ENCODE measurements around the gene ZCWPW2. TPM values are rescaled to one million over a fixed set of nuclear protein-coding genes. Genes with fewer than 3 reads are reported as not detected.
A peak's percentile ranks its signal among the peaks of the same experiment; 100 is the strongest.

The ZCWPW2 gene
- total RNA-seq, 1 donor from 2014 or later = not detected

DNA sequence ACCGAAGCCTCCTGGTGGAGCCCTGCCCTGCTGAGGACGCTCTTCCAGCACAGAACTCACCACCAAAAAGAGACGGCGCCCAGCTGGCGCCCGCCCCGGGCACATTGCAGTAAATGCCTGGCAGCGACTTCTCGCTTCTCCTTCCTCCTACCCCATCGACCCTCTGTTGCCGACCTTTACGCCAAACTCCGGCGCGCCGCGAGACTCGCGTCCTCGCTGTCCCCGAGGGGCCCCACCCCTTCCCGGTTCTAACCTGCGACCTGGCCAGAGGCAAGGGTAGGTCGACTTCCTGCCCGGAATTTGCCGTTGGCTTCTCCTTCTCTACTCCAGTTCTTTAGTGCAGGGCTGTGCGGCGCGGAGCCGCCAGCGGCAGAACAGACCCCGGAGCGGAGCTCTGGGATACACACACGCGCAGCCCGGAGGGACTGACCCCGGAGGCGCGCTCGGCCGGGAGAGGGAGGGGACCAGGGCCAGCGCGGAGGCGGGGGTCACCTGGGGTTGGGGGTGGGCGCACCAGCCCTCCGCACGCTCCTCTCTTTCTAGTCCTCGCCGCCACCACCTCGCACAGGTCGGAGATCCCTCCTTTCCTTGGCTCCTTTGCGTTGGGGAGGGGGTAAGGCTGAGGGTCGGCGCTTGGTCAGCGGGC, 226.7 kb downstream of the ZCWPW2 start:
- Histone ChIP-seq H3K27me3 (no peaks in the 10 kb centered on the region), H3K36me3 (no peaks in the 10 kb centered on the region), H3K27ac (peak overlapping the region; percentile 74 to 78), H3K4me1 (peaks cover 0 to 4% of the 10 kb centered on the region in 2 donors), H3K4me3 (peak overlapping the region; percentile 52 to 80), H3K9me3 (no peaks in the 10 kb centered on the region)
- intact Hi-C loops (cut with DNase I) = loop anchor here (5.0 to 10.0 kb wide), 2 partner anchors 92 to 150 kb away; no protein-coding TSS in a partner anchor
- TF ChIP-seq, protein P1, sequence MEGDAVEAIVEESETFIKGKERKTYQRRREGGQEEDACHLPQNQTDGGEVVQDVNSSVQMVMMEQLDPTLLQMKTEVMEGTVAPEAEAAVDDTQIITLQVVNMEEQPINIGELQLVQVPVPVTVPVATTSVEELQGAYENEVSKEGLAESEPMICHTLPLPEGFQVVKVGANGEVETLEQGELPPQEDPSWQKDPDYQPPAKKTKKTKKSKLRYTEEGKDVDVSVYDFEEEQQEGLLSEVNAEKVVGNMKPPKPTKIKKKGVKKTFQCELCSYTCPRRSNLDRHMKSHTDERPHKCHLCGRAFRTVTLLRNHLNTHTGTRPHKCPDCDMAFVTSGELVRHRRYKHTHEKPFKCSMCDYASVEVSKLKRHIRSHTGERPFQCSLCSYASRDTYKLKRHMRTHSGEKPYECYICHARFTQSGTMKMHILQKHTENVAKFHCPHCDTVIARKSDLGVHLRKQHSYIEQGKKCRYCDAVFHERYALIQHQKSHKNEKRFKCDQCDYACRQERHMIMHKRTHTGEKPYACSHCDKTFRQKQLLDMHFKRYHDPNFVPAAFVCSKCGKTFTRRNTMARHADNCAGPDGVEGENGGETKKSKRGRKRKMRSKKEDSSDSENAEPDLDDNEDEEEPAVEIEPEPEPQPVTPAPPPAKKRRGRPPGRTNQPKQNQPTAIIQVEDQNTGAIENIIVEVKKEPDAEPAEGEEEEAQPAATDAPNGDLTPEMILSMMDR (IDR thresholded peaks at IDR 0.05) = peak in 1 of 3 experiments; percentile 27
- DNase-seq (ENCODE audit: low spot score in 2 of 2) = peak in 1 of 2 donors; percentile 68

Other genes with a start within 250 kb of the ZCWPW2 start
- gene CMC1, start 107.1 kb upstream of the ZCWPW2 start, total RNA-seq = 68.5 TPM
- 15.3 TPM for gene AZI2, start 103 bp downstream of the ZCWPW2 start, total RNA-seq

Measured in ascending aorta (tissue), 2 donors.